Astrocyte of the spinal cord (primary cell): Measurements from ENCODE around the gene GNPTAB.
A peak's percentile ranks its signal among the peaks of the same experiment; 100 is the strongest.

Source experiments
- DNase-seq: peaks from one replicate; pipeline ENCODE4 v3.0.0; 2011; ENCODE audit warnings: low read depth, low spot score
- H3K4me3 ChIP-seq: 2 replicates; pipeline ENCODE4 v1.5.1; 2011; ENCODE audit warnings: low read depth, mild to moderate bottlenecking, low read length, moderate library complexity
- in situ Hi-C: cut with HindIII; loops from 2 replicates; pipeline ENCODE4 v1.10.0; 2017; ENCODE audit warnings: low sequenced_read_pairs
- TF ChIP-seq, protein P1 (sequence below): IDR thresholded peaks from 2 replicates; pipeline ENCODE4 v1.5.1; 2012; ENCODE audit warnings: low read depth, mild to moderate bottlenecking, low read length, inconsistent platforms

The GNPTAB gene

DNA sequence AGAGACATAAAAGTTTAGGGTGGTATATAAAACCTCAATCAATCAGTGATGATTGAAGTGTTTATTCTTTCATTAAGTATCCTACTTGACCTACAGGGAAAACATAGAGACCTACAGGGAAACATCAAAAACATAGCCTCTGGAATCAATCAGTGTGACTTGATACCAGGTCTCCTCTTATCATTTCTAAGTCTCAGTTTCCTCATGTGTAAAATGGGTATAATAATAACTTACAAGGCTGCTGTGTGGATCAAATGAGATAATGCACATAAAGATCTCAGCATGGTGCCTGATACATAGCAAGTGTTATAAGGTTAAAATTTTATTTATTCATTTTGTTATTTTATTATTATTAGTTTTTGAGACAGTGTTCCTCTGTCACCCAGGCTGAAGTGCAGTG lies 22.2 kb upstream of the GNPTAB start:
- in situ Hi-C loops = no loop called here
- TF ChIP-seq, protein P1, sequence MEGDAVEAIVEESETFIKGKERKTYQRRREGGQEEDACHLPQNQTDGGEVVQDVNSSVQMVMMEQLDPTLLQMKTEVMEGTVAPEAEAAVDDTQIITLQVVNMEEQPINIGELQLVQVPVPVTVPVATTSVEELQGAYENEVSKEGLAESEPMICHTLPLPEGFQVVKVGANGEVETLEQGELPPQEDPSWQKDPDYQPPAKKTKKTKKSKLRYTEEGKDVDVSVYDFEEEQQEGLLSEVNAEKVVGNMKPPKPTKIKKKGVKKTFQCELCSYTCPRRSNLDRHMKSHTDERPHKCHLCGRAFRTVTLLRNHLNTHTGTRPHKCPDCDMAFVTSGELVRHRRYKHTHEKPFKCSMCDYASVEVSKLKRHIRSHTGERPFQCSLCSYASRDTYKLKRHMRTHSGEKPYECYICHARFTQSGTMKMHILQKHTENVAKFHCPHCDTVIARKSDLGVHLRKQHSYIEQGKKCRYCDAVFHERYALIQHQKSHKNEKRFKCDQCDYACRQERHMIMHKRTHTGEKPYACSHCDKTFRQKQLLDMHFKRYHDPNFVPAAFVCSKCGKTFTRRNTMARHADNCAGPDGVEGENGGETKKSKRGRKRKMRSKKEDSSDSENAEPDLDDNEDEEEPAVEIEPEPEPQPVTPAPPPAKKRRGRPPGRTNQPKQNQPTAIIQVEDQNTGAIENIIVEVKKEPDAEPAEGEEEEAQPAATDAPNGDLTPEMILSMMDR = no peak
- no peak overlapping the region for H3K4me3 ChIP-seq
- DNase-seq = no peak

DNA sequence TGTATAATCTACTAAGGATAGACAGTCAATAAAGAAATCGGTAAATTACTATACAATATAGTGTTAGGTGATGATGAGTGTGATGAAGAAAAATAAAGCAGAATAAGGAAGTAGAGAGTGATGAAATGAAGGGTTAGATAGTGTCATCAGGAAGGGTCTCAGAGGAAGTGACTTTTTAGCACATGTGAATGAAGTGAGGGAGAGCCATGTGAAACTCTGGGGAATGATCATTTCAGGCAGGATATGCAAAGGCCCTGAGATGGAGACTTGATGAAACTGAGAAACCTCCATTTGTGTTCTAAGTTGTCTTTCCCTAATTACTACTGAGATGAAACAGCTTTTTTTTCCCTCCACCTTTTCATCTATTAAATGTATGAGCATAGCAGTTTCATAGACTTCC lies 19.4 kb upstream of the GNPTAB start:
- TF ChIP-seq, protein P1 = no peak
- H3K4me3 ChIP-seq = no peak overlapping the region
- in situ Hi-C loops = no loop called here
- DNase-seq = no peak

DNA sequence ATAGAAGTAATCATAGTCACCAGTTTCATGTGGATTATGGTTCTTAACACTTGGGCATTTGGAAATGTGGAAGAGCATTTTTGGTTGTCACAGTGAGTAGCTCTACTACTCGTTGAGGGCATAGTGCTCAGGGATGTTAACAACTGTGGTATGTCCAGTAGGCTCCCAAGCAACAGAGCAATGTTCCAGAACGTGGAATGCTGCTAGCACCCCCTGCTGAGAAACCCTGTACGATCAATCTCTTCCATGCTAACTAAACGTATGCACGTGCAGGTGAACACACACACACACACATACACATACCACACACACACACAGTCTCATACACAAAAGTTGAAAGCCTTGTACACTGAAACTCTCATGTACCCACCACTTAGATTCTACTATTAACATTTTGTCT lies 16.6 kb upstream of the GNPTAB start:
- no peak overlapping the region for H3K4me3 ChIP-seq
- no peak for DNase-seq
- TF ChIP-seq, protein P1 = no peak
- in situ Hi-C loops = no loop called here

DNA sequence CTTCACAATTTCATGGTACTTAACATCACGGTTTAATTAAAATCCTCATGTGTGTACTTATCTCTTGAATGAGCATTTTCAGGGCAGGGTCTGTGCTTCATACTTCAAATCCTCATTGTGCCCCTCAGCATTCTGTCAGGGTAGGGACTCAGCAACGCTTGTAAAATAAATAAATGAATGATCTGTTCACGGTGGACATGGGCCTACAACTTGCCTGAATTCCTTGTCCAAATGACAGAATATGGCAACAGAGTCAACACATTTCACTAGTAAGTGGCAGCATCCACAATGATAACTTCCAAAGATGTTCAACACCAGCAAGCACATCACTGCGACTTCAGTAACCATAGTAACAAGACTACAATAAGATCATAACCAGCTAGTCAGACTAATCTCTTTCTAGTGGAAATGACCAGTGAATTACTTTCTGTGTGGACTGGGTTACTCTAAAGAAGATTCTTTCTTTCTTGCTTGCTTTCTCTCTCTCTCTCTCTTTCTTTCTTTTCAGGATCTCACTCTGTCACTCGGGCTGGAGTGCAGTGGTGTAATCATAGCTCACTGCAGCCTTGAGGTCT lies 14.5 kb upstream of the GNPTAB start:
- no peak for DNase-seq
- in situ Hi-C loops = no loop called here
- TF ChIP-seq, protein P1 = no peak
- H3K4me3 ChIP-seq = no peak overlapping the region

DNA sequence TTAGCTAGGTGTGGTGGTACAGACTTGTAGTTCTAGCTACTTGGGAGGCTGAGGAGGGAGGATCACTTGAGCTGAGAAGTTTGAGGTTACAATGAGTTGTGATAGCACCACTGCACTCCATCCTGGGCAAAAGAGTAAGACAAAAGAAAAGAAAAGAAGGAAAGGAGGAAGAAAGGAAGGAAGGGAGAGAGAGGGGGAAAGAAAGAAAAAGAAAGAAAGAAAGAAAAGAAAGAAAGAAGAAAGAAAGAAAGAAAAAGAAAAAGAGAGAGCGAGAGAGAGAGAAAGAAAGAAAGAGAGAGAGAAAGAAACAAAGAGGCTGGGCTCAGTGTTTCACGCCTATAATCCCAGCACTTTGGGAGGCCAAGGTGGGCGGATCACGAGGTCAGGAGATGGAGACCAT lies 10.3 kb upstream of the GNPTAB start:
- in situ Hi-C loops = no loop called here
- TF ChIP-seq, protein P1 = no peak
- H3K4me3 ChIP-seq = no peak overlapping the region
- DNase-seq = no peak

DNA sequence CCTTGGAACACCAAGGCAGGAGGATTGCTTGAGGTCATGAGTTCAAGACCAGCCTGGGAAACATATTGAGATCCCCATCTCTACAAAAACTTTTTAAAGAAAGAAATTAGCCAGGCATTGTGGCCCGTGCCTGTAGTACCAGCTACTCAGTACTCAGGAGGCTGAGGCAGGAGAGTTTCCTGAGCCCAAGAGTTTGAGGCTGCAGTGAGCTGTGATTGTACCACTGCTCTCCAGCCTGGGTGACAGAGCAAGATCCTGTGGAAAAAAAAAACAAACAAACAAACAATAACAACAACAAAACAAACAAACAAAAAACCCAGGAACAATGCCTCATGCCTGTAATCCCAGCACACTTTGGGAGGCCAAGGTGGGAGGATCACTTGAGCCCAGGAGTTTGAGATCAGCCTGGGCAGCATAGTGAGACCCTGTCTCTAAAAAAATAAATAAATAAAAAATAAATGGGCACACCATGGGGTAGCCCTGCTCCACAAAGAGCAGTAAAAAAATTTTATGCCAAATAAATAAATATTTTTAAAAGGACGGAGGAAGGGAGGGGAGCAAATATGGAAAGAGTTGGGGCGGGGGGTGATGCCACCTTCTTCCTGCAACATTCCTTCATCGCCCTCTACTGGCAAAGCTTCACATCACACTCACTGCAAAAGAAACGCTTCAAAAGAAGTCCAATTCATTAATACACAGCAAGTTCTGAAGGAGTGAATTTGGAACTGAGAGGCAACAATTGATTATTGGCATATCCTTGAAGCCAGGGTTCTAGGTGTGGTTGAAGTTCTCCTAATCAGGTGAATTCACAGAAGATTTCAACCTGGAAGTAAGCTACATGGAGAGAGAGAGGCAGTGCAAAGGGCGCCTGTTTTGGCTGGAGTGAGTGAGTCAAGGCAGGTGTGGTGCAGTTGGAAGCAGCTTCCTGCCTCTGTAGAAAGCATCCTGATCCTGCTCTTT lies 8.8 kb upstream of the GNPTAB start:
- no peak overlapping the region for H3K4me3 ChIP-seq
- in situ Hi-C loops = no loop called here
- TF ChIP-seq, protein P1 = peak; percentile 87
- DNase-seq = peak; percentile 62
